ENCODE data around the gene GASK1B.

GASK1B gene

DNA sequence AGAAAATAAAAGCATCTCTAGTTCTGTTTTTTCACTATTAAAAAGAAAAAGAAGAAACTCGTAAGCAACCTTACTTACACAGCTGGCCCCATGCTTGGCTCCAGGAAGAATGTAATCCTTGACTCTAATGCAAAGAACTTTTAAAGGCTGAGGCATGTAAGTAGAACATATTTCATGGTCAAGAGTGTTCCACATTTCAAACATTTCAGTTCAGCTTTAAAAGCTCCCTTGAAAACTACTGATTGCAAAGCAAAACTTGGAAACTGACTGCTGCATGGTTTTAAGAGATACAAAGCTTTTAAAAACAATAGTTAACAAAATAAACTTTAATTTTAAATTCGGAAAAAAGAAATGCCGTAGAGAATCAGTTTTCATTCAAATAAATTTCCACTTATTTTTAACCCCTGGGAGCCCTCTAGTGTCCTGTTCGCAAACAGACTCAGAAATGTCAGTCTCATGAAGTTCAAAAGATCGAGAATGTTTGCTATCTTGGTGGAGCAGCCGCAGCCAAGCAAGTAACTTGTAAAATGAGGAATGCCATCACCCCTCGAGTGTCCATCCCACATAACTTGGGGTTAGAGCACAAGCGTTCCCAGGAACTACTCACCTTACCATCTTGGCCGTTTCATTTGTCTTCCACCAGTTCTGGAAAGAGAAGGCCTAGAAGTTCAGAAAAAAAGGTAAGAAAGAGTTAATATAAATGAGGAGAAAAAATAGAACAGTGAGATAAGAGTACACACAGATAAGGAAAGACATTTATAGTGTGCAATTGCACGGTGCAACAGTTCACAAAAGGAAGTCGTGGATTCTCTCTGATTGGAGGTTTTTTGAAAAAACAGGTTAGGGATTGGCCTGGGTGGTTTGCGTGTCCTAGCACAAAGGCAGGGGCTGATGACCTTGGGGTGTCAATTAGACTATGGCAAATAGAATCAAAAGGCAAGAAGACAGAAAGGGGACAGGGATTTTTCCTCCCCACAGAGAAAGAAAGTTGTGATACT, at the start of gene GASK1B:
TSS of gene GASK1B (minus strand) at position 765 of the 998 bp plus-strand sequence. CDS start 1,650 bp downstream, outside the sequence.
- H3K36me3 Mint-ChIP-seq = no peaks in the 10 kb centered on the region
- no peak within 1 kb of the TSS for H3K27ac Mint-ChIP-seq
- no peak for ATAC-seq

DNA sequence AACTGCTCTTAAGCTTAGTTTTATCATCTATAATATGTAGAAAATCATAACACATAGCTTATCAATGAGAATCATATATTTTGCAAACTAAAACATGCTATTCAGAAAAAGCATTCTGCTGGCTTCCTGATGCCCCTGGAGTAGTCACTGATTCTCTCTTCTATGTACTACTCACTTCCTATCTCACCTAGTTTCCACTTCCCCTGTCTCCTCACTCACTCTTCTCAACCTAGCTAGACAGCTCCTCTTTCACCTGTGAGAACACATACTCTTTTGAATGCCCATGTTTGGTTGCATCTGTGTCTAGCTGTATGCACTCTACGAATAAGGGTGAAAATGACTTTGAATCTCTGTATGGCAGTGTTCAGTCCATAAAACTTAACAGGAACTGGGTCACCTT, 46.8 kb upstream of the GASK1B start:
- no peaks in the 10 kb centered on the region for H3K36me3 Mint-ChIP-seq
- peaks cover 2% of the 10 kb centered on the region for H3K9me3 Mint-ChIP-seq
- no peak overlapping the region for H3K27ac Mint-ChIP-seq
- no peak for DNase-seq (ENCODE audit: low spot score in 2 of 2)
- H3K4me1 Mint-ChIP-seq = no peaks in the 10 kb centered on the region
- ATAC-seq = no peak
- no peak overlapping the region for H3K4me3 Mint-ChIP-seq

More for the DNA sequence above, at the start of gene GASK1B:
- Mint-ChIP-seq H3K4me1 (no peaks in the 10 kb centered on the region), H3K9me3 (no peaks in the 10 kb centered on the region), H3K4me3 (no peak within 1 kb of the TSS)
- no peak for DNase-seq (ENCODE audit: low spot score in 2 of 2)

- no peaks in the 10 kb centered on the region for H3K4me1 Mint-ChIP-seq
- no peak overlapping the region for H3K27ac Mint-ChIP-seq
- no peak overlapping the region for H3K4me3 Mint-ChIP-seq
- ATAC-seq = no peak
- no peak for DNase-seq (ENCODE audit: low spot score in 2 of 2)
- no peaks in the 10 kb centered on the region for H3K36me3 Mint-ChIP-seq
- peaks cover 2% of the 10 kb centered on the region for H3K9me3 Mint-ChIP-seq
These were observed 44.9 kb upstream of the GASK1B start for GRCh38 chr4:158217763-158218162.

- H3K36me3 Mint-ChIP-seq = no peaks in the 10 kb centered on the region
- no peaks in the 10 kb centered on the region for H3K9me3 Mint-ChIP-seq
- H3K4me1 Mint-ChIP-seq = peaks cover 5% of the 10 kb centered on the region
- H3K27ac Mint-ChIP-seq = no peak overlapping the region
- no peak overlapping the region for H3K4me3 Mint-ChIP-seq
- ATAC-seq = no peak
- no peak for DNase-seq (ENCODE audit: low spot score in 2 of 2)
These were observed 42.0 kb upstream of the GASK1B start for GRCh38 chr4:158214856-158215255.

DNA sequence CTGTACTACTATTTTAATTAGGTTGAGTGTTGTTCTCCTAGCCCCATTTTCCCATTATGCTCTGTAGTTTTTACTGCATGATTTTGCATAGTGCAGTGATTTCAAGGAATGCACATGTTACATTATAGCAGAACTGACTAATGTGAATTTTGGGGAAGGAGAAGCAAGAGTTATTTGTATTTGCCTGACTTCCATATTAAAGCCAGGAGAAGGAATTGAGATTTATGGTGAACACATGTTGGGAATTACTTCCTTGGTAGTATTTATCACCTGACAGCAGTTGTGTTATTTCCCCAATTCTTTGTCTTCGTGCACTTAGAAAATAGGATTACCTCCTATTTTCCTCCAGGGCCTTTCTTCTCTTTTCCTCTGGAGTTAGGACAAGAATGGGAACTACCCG, 40.6 kb upstream of the GASK1B start:
- Mint-ChIP-seq H3K4me3 (no peak overlapping the region), H3K9me3 (no peaks in the 10 kb centered on the region), H3K27ac (no peak overlapping the region), H3K4me1 (peaks cover 5% of the 10 kb centered on the region), H3K36me3 (no peaks in the 10 kb centered on the region)
- DNase-seq (ENCODE audit: low spot score in 2 of 2) = no peak
- no peak for ATAC-seq

DNA sequence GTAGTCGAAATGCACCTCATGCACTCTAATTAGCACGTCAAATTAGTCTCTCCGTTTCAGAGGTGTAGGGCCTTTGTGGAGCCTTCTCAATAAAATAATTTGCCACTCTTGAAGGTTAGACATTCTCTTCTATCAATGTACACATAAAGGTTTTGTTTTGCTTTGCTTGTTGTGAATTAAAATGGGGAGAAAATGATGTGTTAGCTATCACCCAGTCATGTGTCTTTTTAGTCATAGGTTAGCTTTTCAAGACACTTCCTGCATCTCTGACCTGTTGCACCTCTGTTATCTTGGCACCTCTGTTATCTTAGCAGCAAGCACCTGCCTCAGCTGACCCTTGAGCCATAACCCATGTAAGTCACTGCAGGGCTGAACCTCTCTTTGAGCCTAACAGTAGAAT, 38.4 kb upstream of the GASK1B start:
- Mint-ChIP-seq H3K9me3 (peaks cover 2% of the 10 kb centered on the region), H3K4me1 (peaks cover 5% of the 10 kb centered on the region), H3K27ac (no peak overlapping the region), H3K36me3 (no peaks in the 10 kb centered on the region), H3K4me3 (no peak overlapping the region)
- no peak for ATAC-seq
- DNase-seq (ENCODE audit: low spot score in 2 of 2) = no peak

GRCh38 chr4:158209825-158210807, 37.3 kb upstream of the GASK1B start, which contains the start of gene TMEM144:
Gene TMEM144, plus strand, starts transcription at chr4:158210486. Its CDS starts 2,182 bp downstream, at chr4:158212668.
- H3K4me1 Mint-ChIP-seq = peaks cover 5% of the 10 kb centered on the region
- H3K36me3 Mint-ChIP-seq = no peaks in the 10 kb centered on the region
- H3K4me3 Mint-ChIP-seq = peak within 1 kb of the TSS; percentile 37
- peak; percentile 86 for ATAC-seq
- H3K27ac Mint-ChIP-seq = no peak within 1 kb of the TSS
- no peak for DNase-seq (ENCODE audit: low spot score in 2 of 2)
- peaks cover 5% of the 10 kb centered on the region for H3K9me3 Mint-ChIP-seq

DNA sequence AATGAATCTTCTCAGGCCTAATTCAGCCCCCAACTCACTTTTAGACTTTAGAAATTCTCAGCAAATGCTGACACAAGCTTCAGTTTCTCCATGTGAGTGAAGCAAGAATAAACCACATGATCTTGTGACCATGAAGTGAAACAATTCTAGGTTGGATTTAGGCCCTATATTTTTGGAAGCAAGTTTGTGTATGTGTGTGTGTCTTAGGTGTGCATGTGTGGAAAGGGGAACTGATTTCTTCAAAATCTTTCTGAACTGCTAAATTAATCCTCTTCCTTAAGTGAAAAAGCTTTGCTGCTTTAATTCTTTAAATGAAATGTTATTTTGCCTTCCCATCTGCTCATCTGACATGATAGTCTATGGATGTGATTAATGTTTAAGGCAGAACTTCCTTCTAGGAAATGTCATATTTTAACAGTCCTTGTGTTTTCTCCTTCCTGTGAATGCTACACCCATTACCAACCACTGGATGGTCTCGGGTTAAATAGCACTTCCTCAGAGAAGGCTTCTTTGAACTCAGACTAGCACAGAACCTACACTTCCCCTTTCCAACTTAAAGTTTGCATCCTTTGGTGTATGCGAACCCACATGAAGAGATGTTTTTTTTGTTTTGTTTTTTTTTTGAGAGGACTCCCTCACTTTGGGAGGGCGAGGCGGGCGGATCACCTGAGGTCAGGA, 36.3 kb upstream of the GASK1B start:
- ATAC-seq (no peak), DNase-seq (ENCODE audit: low spot score in 2 of 2) (no peak)
- H3K27ac Mint-ChIP-seq = no peak overlapping the region
- no peaks in the 10 kb centered on the region for H3K36me3 Mint-ChIP-seq
- peaks cover 5% of the 10 kb centered on the region for H3K4me1 Mint-ChIP-seq
- H3K4me3 Mint-ChIP-seq = no peak overlapping the region
- H3K9me3 Mint-ChIP-seq = peaks cover 5% of the 10 kb centered on the region

GRCh38 chr4:158203929-158204328, 31.1 kb upstream of the GASK1B start:
- Mint-ChIP-seq H3K4me1 (no peaks in the 10 kb centered on the region), H3K36me3 (no peaks in the 10 kb centered on the region), H3K4me3 (no peak overlapping the region), H3K27ac (no peak overlapping the region), H3K9me3 (peaks cover 5% of the 10 kb centered on the region)
- ATAC-seq = no peak
- no peak for DNase-seq (ENCODE audit: low spot score in 2 of 2)

DNA sequence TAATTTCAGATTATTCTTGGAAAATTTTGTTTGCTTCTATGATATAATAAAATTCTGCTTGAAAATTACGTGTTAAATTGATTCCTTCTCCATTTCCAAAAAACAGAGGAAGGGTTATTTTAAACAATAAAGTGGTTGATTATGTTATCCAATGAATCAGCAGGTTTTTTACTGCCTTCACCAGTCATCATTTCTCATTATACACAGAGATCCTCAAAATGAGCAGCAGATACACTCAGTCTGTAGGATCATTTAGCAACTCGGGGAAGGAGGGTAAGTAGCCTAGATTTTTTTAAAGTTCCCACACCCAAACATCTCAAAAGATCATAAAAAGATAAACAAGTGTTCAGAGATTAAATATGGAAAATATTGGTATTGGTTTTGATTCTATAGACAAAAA, 30.6 kb upstream of the GASK1B start:
- no peak overlapping the region for H3K4me3 Mint-ChIP-seq
- peaks cover 5% of the 10 kb centered on the region for H3K9me3 Mint-ChIP-seq
- ATAC-seq (no peak), DNase-seq (ENCODE audit: low spot score in 2 of 2) (no peak)
- H3K27ac Mint-ChIP-seq = no peak overlapping the region
- H3K4me1 Mint-ChIP-seq = no peaks in the 10 kb centered on the region
- H3K36me3 Mint-ChIP-seq = no peaks in the 10 kb centered on the region

- Mint-ChIP-seq H3K9me3 (peaks cover 5% of the 10 kb centered on the region), H3K4me3 (no peak overlapping the region), H3K4me1 (no peaks in the 10 kb centered on the region), H3K36me3 (no peaks in the 10 kb centered on the region), H3K27ac (no peak overlapping the region)
- no peak for ATAC-seq
- no peak for DNase-seq (ENCODE audit: low spot score in 2 of 2)
These were observed 29.7 kb upstream of the GASK1B start for GRCh38 chr4:158202481-158202880.

GRCh38 chr4:158201876-158202275, 29.1 kb upstream of the GASK1B start:
- H3K36me3 Mint-ChIP-seq = no peaks in the 10 kb centered on the region
- ATAC-seq (no peak), DNase-seq (ENCODE audit: low spot score in 2 of 2) (no peak)
- H3K4me1 Mint-ChIP-seq = no peaks in the 10 kb centered on the region
- H3K4me3 Mint-ChIP-seq = no peak overlapping the region
- H3K27ac Mint-ChIP-seq = no peak overlapping the region
- peaks cover 3% of the 10 kb centered on the region for H3K9me3 Mint-ChIP-seq

- ATAC-seq (no peak), DNase-seq (ENCODE audit: low spot score in 2 of 2) (no peak)
- Mint-ChIP-seq H3K27ac (no peak overlapping the region), H3K9me3 (peaks cover 3% of the 10 kb centered on the region), H3K36me3 (no peaks in the 10 kb centered on the region), H3K4me1 (no peaks in the 10 kb centered on the region), H3K4me3 (no peak overlapping the region)
These were observed 28.5 kb upstream of the GASK1B start for GRCh38 chr4:158201322-158201721.

GRCh38 chr4:158200214-158200613, 27.4 kb upstream of the GASK1B start:
- H3K36me3 Mint-ChIP-seq = no peaks in the 10 kb centered on the region
- no peak overlapping the region for H3K27ac Mint-ChIP-seq
- no peaks in the 10 kb centered on the region for H3K9me3 Mint-ChIP-seq
- DNase-seq (ENCODE audit: low spot score in 2 of 2) (no peak), ATAC-seq (no peak)
- no peaks in the 10 kb centered on the region for H3K4me1 Mint-ChIP-seq
- no peak overlapping the region for H3K4me3 Mint-ChIP-seq

All from stimulated activated effector memory CD8-positive, alpha-beta T cell treated with anti-CD3 and anti-CD28 coated beads, Interleukin-12 subunit alpha, Interleukin-12 subunit beta, amount 100 ng/mL, for 72 hours (primary cell).